ENCODE results near the gene CDC42BPA. TPM values are rescaled to one million over a fixed set of nuclear protein-coding genes. Genes with fewer than 3 reads are reported as not detected.

The CDC42BPA gene
- polyA plus RNA-seq, 1 of the 3 experiments (the other 2 are of a cell fraction) = 6.8 TPM

DNA sequence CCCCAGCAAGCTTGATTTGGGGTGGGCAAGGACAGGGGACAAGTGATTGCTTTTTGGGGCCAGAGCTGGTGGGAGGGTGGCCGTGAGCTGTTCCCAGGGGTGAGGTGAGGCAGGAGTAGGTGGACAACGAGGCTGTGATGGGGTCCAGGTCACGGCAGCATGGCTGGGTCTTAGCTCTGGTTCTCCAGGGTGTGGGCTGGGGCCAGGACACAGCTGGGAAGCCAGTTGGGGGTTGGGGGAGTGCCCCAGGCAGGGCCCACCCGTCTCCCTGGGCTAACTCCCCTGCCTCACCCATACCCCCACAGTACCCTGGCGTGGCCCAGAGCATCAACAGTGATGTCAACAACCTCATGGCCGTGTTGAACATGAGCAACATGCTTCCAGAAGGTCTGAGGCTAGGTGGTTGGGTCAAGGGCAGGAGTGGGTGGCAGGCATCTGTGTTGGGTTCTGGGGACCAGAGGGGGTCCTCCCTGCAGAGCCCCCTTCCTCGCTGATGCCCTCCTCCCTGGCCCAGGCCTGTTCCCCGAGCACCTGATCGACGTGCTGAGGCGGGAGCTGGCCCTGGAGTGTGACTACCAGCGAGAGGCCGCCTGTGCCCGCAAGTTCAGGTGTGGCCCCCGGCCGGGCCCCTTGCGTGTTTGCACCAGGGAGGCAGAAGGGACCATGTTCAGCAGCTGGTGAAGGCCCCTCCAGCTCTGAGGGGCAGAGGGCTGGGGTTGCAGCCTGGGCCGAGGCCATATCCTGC, 334.9 kb downstream of the CDC42BPA start (continued):
- TF ChIP-seq FOXJ3 (CRISPR knock-in tag; IDR thresholded peaks at IDR 0.05) (no peak), EP300 (IDR thresholded peaks at IDR 0.05; ENCODE audit: borderline replicate concordance in 1 of 2, low read depth in 1 of 2, low read length in 1 of 2) (no peak), CHD2 (IDR thresholded peaks at IDR 0.05; ENCODE audit: low read length, partially characterized antibody) (no peak), USF2 (IDR thresholded peaks at IDR 0.05; ENCODE audit: borderline replicate concordance, low read depth, low read length) (no peak)

DNA sequence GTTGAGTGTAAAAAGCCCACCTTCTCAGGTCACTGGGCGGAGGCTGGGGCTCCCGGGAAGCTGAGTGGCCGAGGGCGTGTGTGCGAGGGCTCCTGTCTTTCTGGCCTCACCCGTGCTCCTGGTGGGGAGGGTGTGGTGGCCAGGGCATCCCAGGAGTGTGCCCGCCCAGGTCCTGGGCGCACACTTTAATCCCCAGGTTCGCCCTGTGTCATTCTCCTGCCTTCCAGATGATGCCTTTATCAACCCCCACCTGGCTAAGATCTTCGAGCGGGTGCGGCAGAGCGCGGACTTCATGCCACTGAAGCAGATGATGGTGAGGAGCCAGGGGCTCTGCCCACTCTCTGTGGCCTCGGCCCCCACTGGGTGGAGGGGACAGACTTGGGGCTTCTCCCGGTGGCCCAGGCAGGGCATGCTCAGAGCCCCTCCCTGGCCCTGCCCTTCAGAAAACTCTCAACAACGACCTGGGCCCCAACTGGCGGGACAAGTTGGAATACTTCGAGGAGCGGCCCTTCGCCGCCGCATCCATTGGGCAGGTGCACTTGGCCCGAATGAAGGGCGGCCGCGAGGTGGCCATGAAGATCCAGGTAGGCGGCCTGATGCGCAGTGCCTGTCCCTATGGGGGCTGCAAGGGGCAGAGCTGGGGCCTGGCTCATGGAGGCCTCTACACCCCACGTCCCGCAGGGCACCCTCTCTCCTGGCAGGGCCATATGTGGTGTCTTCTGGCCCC, 335.7 kb downstream of the CDC42BPA start:
- WGBS (ENCODE audit: low lambda C conversion rate) = 91% methylated on average over 11 of the region's 31 CpGs
- Histone ChIP-seq H3K9me2 (no peaks in the 10 kb centered on the region), H3K27me3 (ENCODE audit: insufficient read depth) (no peaks in the 10 kb centered on the region), H3K79me2 (ENCODE audit: insufficient read depth) (no peaks in the 10 kb centered on the region), H3K36me3 (replicated peaks in 1 of 2; ENCODE audit: control insufficient read depth in 1 of 2, insufficient read depth in 2 of 2, low read length in 1 of 2) (peaks cover 0 to 18% of the 10 kb centered on the region in 2 experiments), H3K27ac (ENCODE audit: low read depth in 2 of 2, low read length in 1 of 2) (no peak overlapping the region), H3K9me3 (no peaks in the 10 kb centered on the region), H3K9ac (no peak overlapping the region), H4K20me1 (ENCODE audit: insufficient read depth) (no peaks in the 10 kb centered on the region), H3F3A (replicated peaks; ENCODE audit: insufficient read depth) (no peaks in the 10 kb centered on the region), H3K4me1 (ENCODE audit: control insufficient read depth in 1 of 2, insufficient read depth in 2 of 2, low read depth in 1 of 2, low read length in 1 of 2) (peaks cover 0 to 13% of the 10 kb centered on the region in 2 experiments; a peak in 1 of 4 replicates), H2AFZ (ENCODE audit: low read depth) (no peak overlapping the region), H3K4me3 (ENCODE audit: low read depth in 2 of 2, low read length in 1 of 2) (no peak overlapping the region), H3K4me2 (no peak overlapping the region)
- POLR2A ChIA-PET = no interaction called here
- CTCF ChIA-PET = interaction anchor here (0.6 to 1.4 kb wide), 3 partner anchors 10 to 13 kb away, joined by 3 to 4 read pairs (median 4); no protein-coding TSS in a partner anchor
- DNase-seq = peak; percentile 19
- no peak for TF ChIP-seq YY1 (IDR thresholded peaks at IDR 0.05; ENCODE audit: low read depth)
- no peak for TF ChIP-seq SMC3 (IDR thresholded peaks at IDR 0.05; ENCODE audit: low read depth, low read length)
- TF ChIP-seq ZBTB33 (IDR thresholded peaks at IDR 0.05; ENCODE audit: borderline replicate concordance, low read depth) = no peak
- no peak for TF ChIP-seq RXRA (IDR thresholded peaks at IDR 0.05; ENCODE audit: borderline replicate concordance, low read depth)
- no peak for TF ChIP-seq MAX (IDR thresholded peaks at IDR 0.05; ENCODE audit: low read depth)
- TF ChIP-seq FOXJ3 (CRISPR knock-in tag; IDR thresholded peaks at IDR 0.05) = no peak
- TF ChIP-seq GABPA (IDR thresholded peaks at IDR 0.05; ENCODE audit: low read depth) = no peak
- TF ChIP-seq IRF3 (IDR thresholded peaks at IDR 0.05; ENCODE audit: low read depth, low read length) = no peak
- TF ChIP-seq GATA2 (CRISPR knock-in tag; IDR thresholded peaks at IDR 0.05) = no peak
- TF ChIP-seq REST (IDR thresholded peaks at IDR 0.05; ENCODE audit: low read depth, low read length) = no peak
- no peak for TF ChIP-seq ELF1 (IDR thresholded peaks at IDR 0.05)
- no peak for TF ChIP-seq RCOR1 (IDR thresholded peaks at IDR 0.05; ENCODE audit: low read length)
- no peak for TF ChIP-seq FOSL2 (IDR thresholded peaks at IDR 0.05; ENCODE audit: borderline replicate concordance, low read depth)
- TF ChIP-seq, protein P1, sequence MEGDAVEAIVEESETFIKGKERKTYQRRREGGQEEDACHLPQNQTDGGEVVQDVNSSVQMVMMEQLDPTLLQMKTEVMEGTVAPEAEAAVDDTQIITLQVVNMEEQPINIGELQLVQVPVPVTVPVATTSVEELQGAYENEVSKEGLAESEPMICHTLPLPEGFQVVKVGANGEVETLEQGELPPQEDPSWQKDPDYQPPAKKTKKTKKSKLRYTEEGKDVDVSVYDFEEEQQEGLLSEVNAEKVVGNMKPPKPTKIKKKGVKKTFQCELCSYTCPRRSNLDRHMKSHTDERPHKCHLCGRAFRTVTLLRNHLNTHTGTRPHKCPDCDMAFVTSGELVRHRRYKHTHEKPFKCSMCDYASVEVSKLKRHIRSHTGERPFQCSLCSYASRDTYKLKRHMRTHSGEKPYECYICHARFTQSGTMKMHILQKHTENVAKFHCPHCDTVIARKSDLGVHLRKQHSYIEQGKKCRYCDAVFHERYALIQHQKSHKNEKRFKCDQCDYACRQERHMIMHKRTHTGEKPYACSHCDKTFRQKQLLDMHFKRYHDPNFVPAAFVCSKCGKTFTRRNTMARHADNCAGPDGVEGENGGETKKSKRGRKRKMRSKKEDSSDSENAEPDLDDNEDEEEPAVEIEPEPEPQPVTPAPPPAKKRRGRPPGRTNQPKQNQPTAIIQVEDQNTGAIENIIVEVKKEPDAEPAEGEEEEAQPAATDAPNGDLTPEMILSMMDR (IDR thresholded peaks at IDR 0.05) = no peak
- TF ChIP-seq NRF1 (IDR thresholded peaks at IDR 0.05; ENCODE audit: low read depth, low read length) = no peak
- TF ChIP-seq TCF12 (IDR thresholded peaks at IDR 0.05) = no peak
- TF ChIP-seq RFX5 (IDR thresholded peaks at IDR 0.05; ENCODE audit: low read length) = no peak
